ENCODE data around the gene BATF3.
"Not testable (repeated sequence)": the region's sequence is repeated elsewhere in the genome, so short reads cannot be mapped to it uniquely, and the experiment has no call there.

BATF3 gene

GRCh38 chr1:212722270-212722957 is 22.8 kb upstream of the BATF3 start:
- Histone ChIP-seq H3K9ac (ENCODE audit: low read depth, low read length) (no peak overlapping the region), H3K4me1 (ENCODE audit: insufficient read depth, low read length) (no peaks in the 10 kb centered on the region)

DNA sequence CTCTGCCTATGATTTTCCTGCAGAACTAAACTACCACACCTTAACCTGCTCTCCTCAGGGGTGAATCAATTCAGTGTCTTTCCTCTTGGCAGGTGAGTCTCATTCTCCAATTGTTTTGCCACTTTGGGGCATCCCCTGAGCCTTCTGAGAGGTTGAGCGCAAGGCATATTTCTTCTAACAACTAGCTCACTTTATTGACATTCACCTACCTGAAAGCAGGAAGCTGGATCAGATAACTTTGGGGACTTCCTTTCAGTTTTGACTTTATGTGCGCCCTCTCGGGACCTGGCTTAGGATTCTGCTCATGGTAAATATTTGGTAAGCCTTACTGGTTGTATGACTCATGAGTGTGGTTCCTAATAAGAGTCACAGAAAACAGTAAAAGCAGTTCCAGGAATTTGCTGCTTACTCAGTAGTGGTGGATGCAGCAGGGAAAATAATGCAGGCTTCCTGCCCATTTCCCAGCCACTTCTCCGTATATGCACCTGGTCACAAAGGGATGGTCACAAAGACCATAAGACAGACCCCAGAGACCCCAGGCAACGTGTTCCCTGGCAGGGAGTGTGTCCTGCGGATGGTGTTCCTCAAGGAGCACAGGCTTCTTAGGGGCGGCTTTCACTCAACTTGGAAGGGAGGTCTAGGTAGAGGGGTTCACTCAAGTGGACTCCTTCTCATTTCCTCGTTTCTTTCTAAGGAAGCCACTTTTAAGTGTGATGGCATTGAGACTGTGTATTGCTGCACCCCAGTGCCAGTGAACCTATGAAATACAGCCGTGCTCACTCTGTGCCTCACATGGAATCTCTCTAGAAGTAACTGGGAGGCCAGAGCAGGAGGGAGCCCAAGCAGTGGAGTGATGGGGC is 22.0 kb upstream of the BATF3 start:
- Histone ChIP-seq H3K4me1 (ENCODE audit: insufficient read depth, low read length) (no peaks in the 10 kb centered on the region), H3K9ac (ENCODE audit: low read depth, low read length) (no peak overlapping the region), H3K36me3 (ENCODE audit: insufficient read depth, low read length) (no peaks in the 10 kb centered on the region), H3K9me3 (ENCODE audit: insufficient read depth, low read depth, low read length) (peaks cover 2% of the 10 kb centered on the region; the same call in 1 of the 2 replicates), H3K27me3 (ENCODE audit: insufficient read depth, low read length) (no peaks in the 10 kb centered on the region), H3K27ac (ENCODE audit: low read depth, low read length) (no peak overlapping the region), H3K4me3 (ENCODE audit: low read length) (no peak overlapping the region)
- WGBS = 90% methylated on average over 9 of the region's 9 CpGs

More at GRCh38 chr1:212722270-212722957, 22.8 kb upstream of the BATF3 start:
- H3K9me3 ChIP-seq (ENCODE audit: insufficient read depth, low read depth, low read length) = peaks cover 2% of the 10 kb centered on the region; the same call in 1 of the 2 replicates
- WGBS = 93% methylated on average over 3 of the region's 3 CpGs
- no peak overlapping the region for H3K4me3 ChIP-seq (ENCODE audit: low read length)
- H3K27me3 ChIP-seq (ENCODE audit: insufficient read depth, low read length) = no peaks in the 10 kb centered on the region
- no peak overlapping the region for H3K27ac ChIP-seq (ENCODE audit: low read depth, low read length)
- H3K36me3 ChIP-seq (ENCODE audit: insufficient read depth, low read length) = no peaks in the 10 kb centered on the region

DNA sequence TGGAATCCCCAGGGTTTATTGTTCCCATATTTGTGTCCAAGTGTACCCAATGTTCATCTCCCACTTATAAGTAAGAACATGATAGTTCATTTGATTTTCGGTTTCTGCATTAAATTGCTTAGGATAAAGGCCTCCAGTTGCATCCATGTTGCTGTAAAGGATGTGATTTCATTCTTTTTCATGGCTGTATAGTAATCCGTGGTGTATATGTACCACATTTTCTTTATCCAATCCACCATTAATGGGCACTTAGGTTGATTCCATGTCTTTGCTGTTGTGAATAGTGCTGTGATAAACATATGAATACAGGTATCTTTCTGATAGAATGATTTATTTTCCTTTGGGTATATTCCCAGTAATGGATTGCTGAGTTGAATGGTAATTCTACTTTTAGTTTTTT is 20.0 kb upstream of the BATF3 start:
- 96% methylated on average over 2 of the region's 2 CpGs for WGBS
- no peaks in the 10 kb centered on the region for H3K27me3 ChIP-seq (ENCODE audit: insufficient read depth, low read length)
- no peak overlapping the region for H3K4me3 ChIP-seq (ENCODE audit: low read length)
- no peaks in the 10 kb centered on the region for H3K4me1 ChIP-seq (ENCODE audit: insufficient read depth, low read length)
- no peaks in the 10 kb centered on the region for H3K36me3 ChIP-seq (ENCODE audit: insufficient read depth, low read length)
- no peak overlapping the region for H3K27ac ChIP-seq (ENCODE audit: low read depth, low read length)
- H3K9ac ChIP-seq (ENCODE audit: low read depth, low read length) = no peak overlapping the region
- H3K9me3 ChIP-seq (ENCODE audit: insufficient read depth, low read depth, low read length) = no peaks in the 10 kb centered on the region

DNA sequence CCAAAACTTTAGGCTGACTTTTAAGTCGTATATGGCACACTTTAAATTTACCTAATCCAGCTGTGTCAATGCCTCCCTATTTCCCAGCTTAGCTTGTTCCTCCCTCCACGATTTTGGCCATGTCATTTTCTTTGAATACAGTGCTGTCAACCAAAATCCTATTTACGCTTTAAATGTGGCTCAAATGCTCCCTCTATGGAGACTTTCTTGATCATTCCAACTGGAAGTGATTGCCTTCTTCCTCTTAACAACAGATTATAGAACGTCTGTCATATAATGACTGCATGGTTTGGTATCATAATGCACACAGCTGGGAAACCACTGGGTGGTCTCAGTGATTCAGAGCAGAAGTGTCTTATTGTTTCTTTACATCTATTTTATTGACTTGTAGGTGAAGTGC is 18.9 kb upstream of the BATF3 start:
- H3K4me3 ChIP-seq (ENCODE audit: low read length) = no peak overlapping the region
- no peak overlapping the region for H3K9ac ChIP-seq (ENCODE audit: low read depth, low read length)
- no peaks in the 10 kb centered on the region for H3K27me3 ChIP-seq (ENCODE audit: insufficient read depth, low read length)
- no peak overlapping the region for H3K27ac ChIP-seq (ENCODE audit: low read depth, low read length)
- no peaks in the 10 kb centered on the region for H3K9me3 ChIP-seq (ENCODE audit: insufficient read depth, low read depth, low read length)
- H3K36me3 ChIP-seq (ENCODE audit: insufficient read depth, low read length) = no peaks in the 10 kb centered on the region
- H3K4me1 ChIP-seq (ENCODE audit: insufficient read depth, low read length) = no peaks in the 10 kb centered on the region
- WGBS = 49% methylated on average over 4 of the region's 4 CpGs

GRCh38 chr1:212716161-212716560 is 16.5 kb upstream of the BATF3 start:
- Histone ChIP-seq H3K9ac (ENCODE audit: low read depth, low read length) (no peak overlapping the region), H3K4me3 (ENCODE audit: low read length) (no peak overlapping the region), H3K27ac (ENCODE audit: low read depth, low read length) (no peak overlapping the region), H3K4me1 (ENCODE audit: insufficient read depth, low read length) (no peaks in the 10 kb centered on the region), H3K27me3 (ENCODE audit: insufficient read depth, low read length) (no peaks in the 10 kb centered on the region), H3K36me3 (ENCODE audit: insufficient read depth, low read length) (no peaks in the 10 kb centered on the region), H3K9me3 (ENCODE audit: insufficient read depth, low read depth, low read length) (no peaks in the 10 kb centered on the region)
- WGBS = no CpG with 5 or more reads among the region's 1 CpG

GRCh38 chr1:212713465-212714136 is 14.0 kb upstream of the BATF3 start:
- no peaks in the 10 kb centered on the region for H3K9me3 ChIP-seq (ENCODE audit: insufficient read depth, low read depth, low read length)
- no peaks in the 10 kb centered on the region for H3K4me1 ChIP-seq (ENCODE audit: insufficient read depth, low read length)
- no peaks in the 10 kb centered on the region for H3K27me3 ChIP-seq (ENCODE audit: insufficient read depth, low read length)
- H3K9ac ChIP-seq (ENCODE audit: low read depth, low read length) = no peak overlapping the region
- no peak overlapping the region for H3K27ac ChIP-seq (ENCODE audit: low read depth, low read length)
- 96% methylated on average over 5 of the region's 5 CpGs for WGBS
- H3K4me3 ChIP-seq (ENCODE audit: low read length) = no peak overlapping the region
- H3K36me3 ChIP-seq (ENCODE audit: insufficient read depth, low read length) = no peaks in the 10 kb centered on the region

DNA sequence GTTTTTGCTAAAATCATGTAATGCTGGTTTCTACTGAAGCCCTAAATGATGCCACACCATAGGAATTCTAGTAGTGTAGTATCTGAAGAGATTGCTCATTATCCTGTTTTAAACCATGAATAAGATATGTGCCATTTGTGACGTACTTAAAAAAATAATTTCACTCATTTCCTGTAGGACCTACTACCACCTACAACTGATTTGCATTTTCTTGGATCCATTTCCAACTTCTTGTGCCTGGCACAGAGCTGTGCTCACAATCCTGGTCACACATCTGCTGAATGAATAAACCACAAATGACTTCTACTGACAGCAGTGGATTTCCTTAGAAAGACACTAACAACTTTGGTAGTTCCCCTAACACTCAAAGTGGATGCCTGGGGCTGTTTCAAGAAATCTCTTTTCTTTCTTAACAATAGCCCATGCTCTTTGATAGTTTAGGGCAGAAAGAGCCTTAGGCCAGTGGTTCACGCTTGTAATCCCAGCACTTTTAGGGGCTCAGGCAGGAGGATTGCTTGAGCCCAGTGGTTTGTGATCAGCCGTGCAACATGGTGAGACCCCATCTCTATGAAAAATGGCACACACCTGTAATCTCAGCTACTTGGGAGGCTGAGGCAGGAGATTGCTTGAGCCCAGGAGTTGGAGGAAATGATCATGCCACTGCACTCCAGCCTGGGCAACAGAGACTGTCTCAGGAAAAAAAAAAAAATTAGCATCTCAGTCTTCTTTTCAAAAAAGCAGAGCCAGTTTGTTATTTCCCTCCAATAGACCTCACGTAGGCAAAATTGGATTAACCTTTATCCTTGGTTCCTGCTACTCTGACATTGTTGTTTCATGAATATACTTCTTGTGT is 13.0 kb upstream of the BATF3 start:
- no peak overlapping the region for H3K27ac ChIP-seq (ENCODE audit: low read depth, low read length)
- no peak overlapping the region for H3K9ac ChIP-seq (ENCODE audit: low read depth, low read length)

DNA sequence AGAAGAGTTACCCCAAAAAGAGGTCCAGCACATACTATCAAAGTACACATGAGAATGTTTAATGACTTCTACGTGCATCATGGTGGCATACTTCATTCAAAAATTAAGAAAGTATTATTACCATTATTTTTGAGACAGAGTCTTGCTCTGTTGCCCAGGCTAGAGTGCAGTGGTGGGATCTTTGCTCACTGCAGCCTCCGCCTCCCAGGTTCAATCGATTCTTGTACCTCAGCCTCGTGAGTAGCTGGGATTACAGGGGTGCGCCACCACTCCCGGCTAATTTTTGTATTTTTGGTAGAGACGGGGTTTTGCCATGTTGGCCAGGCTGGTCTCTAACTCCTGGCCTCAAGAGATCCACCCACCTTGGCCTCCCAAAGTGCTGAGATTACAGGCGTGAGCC is 12.3 kb upstream of the BATF3 start:
- WGBS = 96% methylated on average over 7 of the region's 8 CpGs
- H3K9me3 ChIP-seq (ENCODE audit: insufficient read depth, low read depth, low read length); H3K27me3 ChIP-seq (ENCODE audit: insufficient read depth, low read length); H3K9ac ChIP-seq (ENCODE audit: low read depth, low read length); H3K4me1 ChIP-seq (ENCODE audit: insufficient read depth, low read length); H3K4me3 ChIP-seq (ENCODE audit: low read length); H3K27ac ChIP-seq (ENCODE audit: low read depth, low read length); H3K36me3 ChIP-seq (ENCODE audit: insufficient read depth, low read length): not testable (repeated sequence)

More for the DNA sequence above, 13.0 kb upstream of the BATF3 start:
- 78% methylated on average over 4 of the region's 4 CpGs for WGBS
- Histone ChIP-seq H3K4me3 (ENCODE audit: low read length) (no peak overlapping the region), H3K36me3 (ENCODE audit: insufficient read depth, low read length) (no peaks in the 10 kb centered on the region), H3K4me1 (ENCODE audit: insufficient read depth, low read length) (no peaks in the 10 kb centered on the region), H3K9me3 (ENCODE audit: insufficient read depth, low read depth, low read length) (no peaks in the 10 kb centered on the region), H3K27me3 (ENCODE audit: insufficient read depth, low read length) (no peaks in the 10 kb centered on the region)

GRCh38 chr1:212710566-212710965 is 10.9 kb upstream of the BATF3 start:
- Histone ChIP-seq H3K9ac (ENCODE audit: low read depth, low read length) (no peak overlapping the region), H3K36me3 (ENCODE audit: insufficient read depth, low read length) (no peaks in the 10 kb centered on the region), H3K4me3 (ENCODE audit: low read length) (no peak overlapping the region), H3K27me3 (ENCODE audit: insufficient read depth, low read length) (no peaks in the 10 kb centered on the region), H3K4me1 (ENCODE audit: insufficient read depth, low read length) (no peaks in the 10 kb centered on the region), H3K27ac (ENCODE audit: low read depth, low read length) (no peak overlapping the region), H3K9me3 (ENCODE audit: insufficient read depth, low read depth, low read length) (no peaks in the 10 kb centered on the region)
- WGBS = 82% methylated on average over 6 of the region's 6 CpGs

- H3K9me3 ChIP-seq (ENCODE audit: insufficient read depth, low read depth, low read length) = no peaks in the 10 kb centered on the region
- no peak overlapping the region for H3K27ac ChIP-seq (ENCODE audit: low read depth, low read length)
- H3K9ac ChIP-seq (ENCODE audit: low read depth, low read length) = no peak overlapping the region
- no peaks in the 10 kb centered on the region for H3K36me3 ChIP-seq (ENCODE audit: insufficient read depth, low read length)
- 85% methylated on average over 9 of the region's 9 CpGs for WGBS
- no peaks in the 10 kb centered on the region for H3K4me1 ChIP-seq (ENCODE audit: insufficient read depth, low read length)
- peaks cover 52% of the 10 kb centered on the region for H3K27me3 ChIP-seq (ENCODE audit: insufficient read depth, low read length)
- no peak overlapping the region for H3K4me3 ChIP-seq (ENCODE audit: low read length)
Observed at GRCh38 chr1:212703991-212704564, 4.4 kb upstream of the BATF3 start.
